Upper lobe of right lung (tissue), 1 donor: ENCODE data around the gene NOTCH2. TPM values are rescaled to one million over a fixed set of nuclear protein-coding genes. Genes with fewer than 3 reads are reported as not detected.

Experiments
- ATAC-seq: fragments of 200-7000 bp; cut with Tn5 transposase; one replicate; pipeline ENCODE4 v1.9.1; 2020; ENCODE audit warnings: mild to moderate bottlenecking, moderate library complexity
- DNase-seq: peaks from one replicate; pipeline ENCODE4 v3.0.0-alpha.2; 2020
- H3K27ac ChIP-seq: fragments of 200-600 bp; one replicate; pipeline ENCODE4 v1.8.0; 2022
- H3K27me3 ChIP-seq: fragments of 200-600 bp; one replicate; pipeline ENCODE4 v1.8.0; 2022; ENCODE audit warnings: mild to moderate bottlenecking
- H3K36me3 ChIP-seq: fragments of 200-600 bp; one replicate; pipeline ENCODE4 v1.8.0; 2022
- H3K4me1 ChIP-seq: fragments of 200-600 bp; one replicate; pipeline ENCODE4 v1.8.0; 2022
- H3K4me3 ChIP-seq: fragments of 200-600 bp; one replicate; pipeline ENCODE4 v1.8.0; 2022; ENCODE audit warnings: mild to moderate bottlenecking
- H3K9me3 ChIP-seq: fragments of 200-600 bp; one replicate; pipeline ENCODE4 v1.8.0; 2022
- CTCF ChIP-seq: fragments of 200-600 bp; IDR thresholded peaks from one replicate; pipeline ENCODE4 v1.8.0; 2022; ENCODE audit warnings: antibody characterized with exemption
- intact Hi-C: fragments of 100-400 bp; cut with DNase I; formaldehyde crosslinking; loops from one replicate; pipeline ENCODE4 v1.11.0; 2022
- total RNA-seq: library from RNA; stranded (reverse); fragmentation: NEBNext Ultra II Directional; extraction: Animal tissue kit (Norgen Biotek cat#: 25700); gene quantifications from one replicate; pipeline ENCODE4 v1.2.1, GENCODE V29; 2021
- donor health status: DM: no; HTN: yes; CAD: no; lungs with severe emphysema.

The NOTCH2 gene
- total RNA-seq, 1 donor from 2014 or later, result 97.3 TPM

- Histone ChIP-seq H3K4me3 (no peak overlapping the region), H3K36me3 (peaks cover 66% of the 10 kb centered on the region), H3K4me1 (peaks cover 15% of the 10 kb centered on the region), H3K27me3 (no peaks in the 10 kb centered on the region), H3K27ac (no peak overlapping the region), H3K9me3 (no peaks in the 10 kb centered on the region)
- intact Hi-C loops, result no loop called here
- no peak for TF ChIP-seq CTCF
- ATAC-seq (no peak), DNase-seq (no peak)
These were observed 102.8 kb downstream of the NOTCH2 start for GRCh38 chr1:119966681-119967080.

- Histone ChIP-seq H3K4me3 (no peak overlapping the region), H3K27me3 (no peaks in the 10 kb centered on the region), H3K4me1 (peaks cover 15% of the 10 kb centered on the region), H3K27ac (no peak overlapping the region), H3K36me3 (peaks cover 66% of the 10 kb centered on the region), H3K9me3 (no peaks in the 10 kb centered on the region)
- intact Hi-C loops, result no loop called here
- DNase-seq (no peak), ATAC-seq (peak; percentile 41)
- TF ChIP-seq CTCF, result no peak
These were observed 103.4 kb downstream of the NOTCH2 start for GRCh38 chr1:119966020-119966419.

GRCh38 chr1:119964673-119965363, 104.6 kb downstream of the NOTCH2 start:
- DNase-seq (no peak), ATAC-seq (no peak)
- no peaks in the 10 kb centered on the region for H3K27me3 ChIP-seq
- intact Hi-C loops, result no loop called here
- H3K27ac ChIP-seq, result no peak overlapping the region
- peaks cover 15% of the 10 kb centered on the region for H3K4me1 ChIP-seq
- H3K4me3 ChIP-seq, result no peak overlapping the region
- H3K9me3 ChIP-seq, result no peaks in the 10 kb centered on the region
- H3K36me3 ChIP-seq, result peaks cover 66% of the 10 kb centered on the region
- TF ChIP-seq CTCF, result no peak

GRCh38 chr1:119962296-119962968, 107.0 kb downstream of the NOTCH2 start:
- no peaks in the 10 kb centered on the region for H3K27me3 ChIP-seq
- no peaks in the 10 kb centered on the region for H3K9me3 ChIP-seq
- H3K4me1 ChIP-seq, result peaks cover 15% of the 10 kb centered on the region
- peaks cover 57% of the 10 kb centered on the region for H3K36me3 ChIP-seq
- H3K4me3 ChIP-seq, result no peak overlapping the region
- ATAC-seq (no peak), DNase-seq (no peak)
- TF ChIP-seq CTCF, result no peak
- H3K27ac ChIP-seq, result peak overlapping the region; percentile 18
- intact Hi-C loops, result no loop called here

- DNase-seq, result no peak
- H3K4me1 ChIP-seq, result peaks cover 4% of the 10 kb centered on the region
These were observed 109.0 kb downstream of the NOTCH2 start for GRCh38 chr1:119960501-119960900.

More at GRCh38 chr1:119960501-119960900, 109.0 kb downstream of the NOTCH2 start:
- Histone ChIP-seq H3K36me3 (peaks cover 48% of the 10 kb centered on the region), H3K9me3 (no peaks in the 10 kb centered on the region), H3K27me3 (no peaks in the 10 kb centered on the region), H3K4me3 (no peak overlapping the region), H3K27ac (no peak overlapping the region)
- no peak for ATAC-seq
- intact Hi-C loops, result no loop called here
- no peak for TF ChIP-seq CTCF
